ENCODE data around the gene COX19.

COX19 gene

DNA sequence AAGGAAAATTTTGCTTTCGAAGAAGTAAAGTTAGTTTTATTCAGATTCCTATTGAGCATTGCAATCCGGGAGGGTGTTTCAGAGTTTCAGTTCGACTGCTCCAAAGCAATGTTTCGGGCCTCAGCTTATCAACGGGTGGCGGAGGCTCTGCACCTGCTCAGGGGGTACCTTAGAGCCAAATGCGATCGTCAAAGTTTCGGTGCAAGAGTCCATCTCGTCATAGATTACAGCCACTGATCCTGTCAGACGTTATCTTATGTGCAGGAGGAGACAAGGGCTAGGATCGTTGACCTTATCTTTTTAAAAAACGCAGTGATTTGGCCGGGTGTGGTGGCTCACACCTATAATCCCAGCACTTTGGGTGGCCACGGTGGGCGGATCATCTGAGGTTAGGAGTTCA is 3.8 kb upstream of the COX19 start:
- no peak overlapping the region for H3K27ac ChIP-seq
- no peak for DNase-seq (ENCODE audit: low spot score)
- TF ChIP-seq, protein P1, sequence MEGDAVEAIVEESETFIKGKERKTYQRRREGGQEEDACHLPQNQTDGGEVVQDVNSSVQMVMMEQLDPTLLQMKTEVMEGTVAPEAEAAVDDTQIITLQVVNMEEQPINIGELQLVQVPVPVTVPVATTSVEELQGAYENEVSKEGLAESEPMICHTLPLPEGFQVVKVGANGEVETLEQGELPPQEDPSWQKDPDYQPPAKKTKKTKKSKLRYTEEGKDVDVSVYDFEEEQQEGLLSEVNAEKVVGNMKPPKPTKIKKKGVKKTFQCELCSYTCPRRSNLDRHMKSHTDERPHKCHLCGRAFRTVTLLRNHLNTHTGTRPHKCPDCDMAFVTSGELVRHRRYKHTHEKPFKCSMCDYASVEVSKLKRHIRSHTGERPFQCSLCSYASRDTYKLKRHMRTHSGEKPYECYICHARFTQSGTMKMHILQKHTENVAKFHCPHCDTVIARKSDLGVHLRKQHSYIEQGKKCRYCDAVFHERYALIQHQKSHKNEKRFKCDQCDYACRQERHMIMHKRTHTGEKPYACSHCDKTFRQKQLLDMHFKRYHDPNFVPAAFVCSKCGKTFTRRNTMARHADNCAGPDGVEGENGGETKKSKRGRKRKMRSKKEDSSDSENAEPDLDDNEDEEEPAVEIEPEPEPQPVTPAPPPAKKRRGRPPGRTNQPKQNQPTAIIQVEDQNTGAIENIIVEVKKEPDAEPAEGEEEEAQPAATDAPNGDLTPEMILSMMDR (IDR thresholded peaks at IDR 0.05), result no peak

DNA sequence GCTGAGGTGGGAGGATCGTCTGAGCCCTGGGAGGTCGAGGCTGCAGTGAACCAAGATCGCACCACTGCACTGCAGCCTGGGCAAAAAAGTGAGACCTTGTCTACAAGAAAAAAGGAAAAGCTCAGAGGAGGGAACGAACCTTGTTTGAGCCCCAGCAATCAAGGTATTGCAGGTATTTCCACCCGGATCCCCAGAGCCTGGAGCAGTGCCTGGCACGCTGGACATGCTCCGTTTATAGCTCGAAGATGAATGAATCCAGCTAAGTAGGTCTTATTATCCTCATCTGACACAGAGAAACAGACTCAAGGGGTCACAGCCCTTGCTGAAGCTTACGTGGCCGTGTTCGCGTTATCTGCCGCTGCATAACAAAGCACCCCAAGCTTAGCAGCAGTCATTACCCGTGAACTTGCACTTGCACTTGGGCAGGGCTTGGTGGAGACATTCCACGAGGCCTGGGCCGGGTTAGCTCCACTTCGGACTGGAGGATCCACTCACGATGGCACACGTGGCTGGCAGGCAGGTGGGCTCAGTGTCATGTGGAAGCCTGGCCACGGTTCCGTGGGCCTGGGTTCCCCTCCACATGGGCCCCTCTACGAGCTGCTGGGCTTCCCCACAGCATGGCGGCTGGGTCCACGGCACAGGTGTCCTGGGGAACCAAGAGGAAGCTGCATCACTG is 3.2 kb upstream of the COX19 start:
- H3K4me3 ChIP-seq, result no peak overlapping the region
- DNase-seq (ENCODE audit: low spot score), result no peak
- TF ChIP-seq, protein P1 (IDR thresholded peaks at IDR 0.05), result no peak
- no peak overlapping the region for H3K27ac ChIP-seq

More for the DNA sequence above, 3.8 kb upstream of the COX19 start:
- H3K4me3 ChIP-seq, result no peak overlapping the region

DNA sequence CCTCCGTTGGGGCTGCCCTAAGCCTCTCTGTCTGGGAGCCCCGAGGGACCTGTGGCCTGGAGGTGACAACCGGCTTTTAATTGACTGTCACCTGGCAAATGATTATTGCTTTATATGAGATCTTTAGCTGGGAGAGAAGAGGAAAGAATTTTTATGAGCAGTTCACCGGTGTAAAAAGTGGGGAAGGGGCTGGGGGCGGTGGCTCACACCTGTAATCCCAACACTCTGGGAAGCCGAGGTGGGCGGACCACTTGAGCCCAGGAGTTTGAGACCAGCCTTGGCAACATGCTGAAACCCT is 2.6 kb upstream of the COX19 start:
- Histone ChIP-seq H3K27ac (no peak overlapping the region), H3K4me3 (no peak overlapping the region)
- no peak for DNase-seq (ENCODE audit: low spot score)
- TF ChIP-seq, protein P1 (IDR thresholded peaks at IDR 0.05), result no peak

DNA sequence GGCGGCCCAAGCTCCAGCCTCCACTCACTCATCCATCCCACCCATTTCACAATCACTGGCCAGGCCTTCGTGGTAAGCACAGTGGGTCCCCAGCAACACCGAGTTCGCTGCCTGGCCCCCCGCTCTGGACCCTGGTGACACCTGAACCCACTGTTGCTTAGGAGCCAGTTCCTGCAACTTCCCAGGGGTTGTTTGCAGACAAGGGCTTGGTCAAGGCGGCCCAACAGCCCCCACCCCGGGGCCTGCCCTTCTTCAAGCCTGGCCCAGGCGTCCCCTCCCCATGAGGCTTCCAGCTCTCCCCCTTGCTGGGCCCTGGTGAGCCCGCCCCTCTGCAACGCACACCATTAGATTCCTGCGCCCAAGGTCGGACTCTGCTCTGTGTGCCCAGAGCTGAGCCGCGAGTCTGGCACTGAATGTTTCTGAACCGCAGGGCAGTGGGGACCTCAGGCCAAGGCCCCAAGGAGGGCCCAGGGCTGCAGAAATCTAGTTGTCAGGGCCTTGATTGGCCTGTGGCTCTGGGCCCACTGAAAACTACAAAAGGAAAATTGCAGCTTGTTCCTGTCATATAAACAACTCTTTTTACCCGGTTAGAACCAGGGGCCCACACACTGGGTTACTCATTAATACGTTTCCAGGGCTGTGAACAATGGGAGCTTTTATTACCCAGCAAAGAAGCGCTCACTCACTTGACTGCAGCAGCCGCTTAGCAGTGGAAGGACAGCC is 2.1 kb upstream of the COX19 start:
- H3K27ac ChIP-seq, result no peak overlapping the region
- no peak overlapping the region for H3K4me3 ChIP-seq
- DNase-seq (ENCODE audit: low spot score), result no peak
- TF ChIP-seq, protein P1 (IDR thresholded peaks at IDR 0.05), result no peak

DNA sequence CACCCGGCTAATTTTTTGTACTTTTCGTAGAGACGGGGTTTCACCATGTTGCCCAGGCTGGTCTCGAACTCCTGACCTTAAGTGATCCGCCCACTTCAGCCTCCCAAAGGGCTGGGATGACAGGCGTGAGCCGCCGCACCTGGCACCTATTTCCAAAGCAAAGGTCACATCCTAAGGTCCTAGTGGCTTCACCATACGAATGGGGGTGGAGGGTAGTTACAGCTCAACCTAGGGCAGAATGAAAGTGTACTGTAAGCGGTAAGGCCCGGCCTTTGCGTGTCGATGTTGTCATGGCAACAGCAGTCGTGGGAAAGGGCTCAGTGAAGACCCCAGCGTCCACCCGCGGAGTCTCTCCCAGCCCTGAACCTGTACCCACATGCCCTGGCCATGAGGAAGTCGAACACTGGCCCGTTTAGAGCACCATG is 1.6 kb upstream of the COX19 start:
- Histone ChIP-seq H3K4me3 (no peak overlapping the region), H3K27ac (no peak overlapping the region)
- DNase-seq (ENCODE audit: low spot score), result no peak
- TF ChIP-seq, protein P1 (IDR thresholded peaks at IDR 0.05), result no peak

DNA sequence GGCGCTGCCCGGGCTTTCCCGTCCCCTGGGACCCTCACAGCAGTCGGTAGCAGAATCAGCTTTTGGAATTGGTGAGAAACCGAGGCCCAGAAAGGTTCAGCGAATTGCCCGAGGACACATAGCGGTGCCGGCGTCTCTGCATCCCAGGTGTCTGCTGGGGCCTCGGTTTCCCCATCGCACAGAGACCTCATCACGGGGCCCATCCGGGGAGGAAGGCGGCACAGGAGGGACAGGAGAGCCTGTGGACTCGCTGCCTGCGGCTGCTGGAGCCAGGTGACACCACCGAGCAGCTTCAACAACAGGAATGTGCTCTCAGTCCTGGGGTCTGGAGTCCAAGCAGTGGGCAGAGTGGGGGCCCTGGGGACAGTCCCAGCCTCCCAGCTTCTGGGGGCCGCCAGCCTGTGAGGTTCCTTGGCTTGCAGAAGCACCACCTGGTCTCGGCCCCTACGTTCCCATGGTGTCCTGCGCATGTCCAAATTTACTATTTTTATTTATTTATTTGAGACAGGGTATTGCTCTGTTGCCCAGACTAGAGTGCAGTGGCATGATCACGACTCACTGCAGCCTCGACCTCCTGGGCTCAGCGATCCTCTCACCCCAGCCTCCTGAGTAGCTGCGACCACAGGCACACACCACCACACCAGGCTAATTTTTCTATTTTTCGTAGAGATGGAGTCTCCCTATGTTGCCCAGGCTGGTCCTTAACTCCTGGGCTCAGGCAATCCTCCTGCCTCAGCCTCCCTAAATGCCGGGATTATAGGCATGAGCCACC is 539 bp upstream of the COX19 start:
- TF ChIP-seq, protein P1 (IDR thresholded peaks at IDR 0.05), result no peak
- H3K27ac ChIP-seq, result peak overlapping the region; percentile 94 to 100
- no peak for DNase-seq (ENCODE audit: low spot score)
- H3K4me3 ChIP-seq, result peak overlapping the region; percentile 100

Data from coronary artery (tissue), 2 donors.